Right renal pelvis (tissue), 4 donors: Measurements from ENCODE around the gene NANOS2. TPM values are rescaled to one million over a fixed set of nuclear protein-coding genes. Genes with fewer than 3 reads are reported as not detected.
"Not testable (repeated sequence)": the region's sequence is repeated elsewhere in the genome, so short reads cannot be mapped to it uniquely, and the experiment has no call there.

ENCODE experiments used
- DNase-seq, 4 donors: peaks; one replicate each; pipeline ENCODE4 v3.0.0-alpha.2; 2013; ENCODE audit warnings: low read depth in 4 of 4, low spot score in 3 of 4, missing footprints in 1 of 4
- polyA plus RNA-seq, 4 donors: library from polyadenylated mRNA; unstranded; fragments of 120-200 nt; gene quantifications; one replicate each; pipeline ENCODE4 v1.2.1, GENCODE V29; 2013; ENCODE audit not compliant: insufficient read length in 4 of 4

Gene NANOS2
- polyA plus RNA-seq, 4 donors, result 0.08 TPM; not detected in 3

DNA sequence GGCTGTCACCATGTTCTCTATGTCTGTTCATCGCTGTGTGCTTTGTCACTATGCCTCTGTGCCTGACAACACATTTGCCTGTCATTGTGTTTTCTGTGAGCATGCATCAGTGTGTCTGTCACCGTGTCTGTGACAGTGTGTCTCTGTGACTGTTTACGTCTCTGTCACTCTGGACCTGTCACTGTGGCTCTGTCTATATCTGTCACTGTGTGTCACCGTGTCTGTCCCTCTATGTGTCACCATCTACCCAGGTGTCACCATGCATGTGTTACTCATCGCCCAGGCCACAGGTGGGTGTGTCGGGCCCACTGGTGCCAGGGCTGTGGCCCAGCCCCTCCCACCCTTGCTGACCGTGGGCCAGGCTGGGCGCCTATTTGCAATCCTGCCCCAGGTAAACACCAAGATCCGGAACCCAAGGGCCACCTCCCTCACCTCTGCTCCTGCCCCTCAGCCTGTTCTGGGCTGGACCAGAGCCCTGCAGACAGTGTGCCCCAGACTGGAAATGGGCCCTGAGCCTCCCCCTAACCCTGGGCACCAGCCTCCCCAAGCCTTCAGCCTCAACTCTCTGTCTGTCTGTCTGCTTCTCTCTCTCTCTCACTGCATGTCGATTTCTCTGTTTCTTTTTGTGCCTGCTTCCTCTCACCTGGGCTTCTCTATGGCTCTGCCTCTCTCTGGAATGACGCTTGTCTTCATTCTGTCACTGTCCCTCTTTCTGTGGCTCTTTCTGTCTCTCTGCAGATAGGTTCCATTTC is 36.4 kb downstream of the NANOS2 start:
- DNase-seq, result no peak

DNA sequence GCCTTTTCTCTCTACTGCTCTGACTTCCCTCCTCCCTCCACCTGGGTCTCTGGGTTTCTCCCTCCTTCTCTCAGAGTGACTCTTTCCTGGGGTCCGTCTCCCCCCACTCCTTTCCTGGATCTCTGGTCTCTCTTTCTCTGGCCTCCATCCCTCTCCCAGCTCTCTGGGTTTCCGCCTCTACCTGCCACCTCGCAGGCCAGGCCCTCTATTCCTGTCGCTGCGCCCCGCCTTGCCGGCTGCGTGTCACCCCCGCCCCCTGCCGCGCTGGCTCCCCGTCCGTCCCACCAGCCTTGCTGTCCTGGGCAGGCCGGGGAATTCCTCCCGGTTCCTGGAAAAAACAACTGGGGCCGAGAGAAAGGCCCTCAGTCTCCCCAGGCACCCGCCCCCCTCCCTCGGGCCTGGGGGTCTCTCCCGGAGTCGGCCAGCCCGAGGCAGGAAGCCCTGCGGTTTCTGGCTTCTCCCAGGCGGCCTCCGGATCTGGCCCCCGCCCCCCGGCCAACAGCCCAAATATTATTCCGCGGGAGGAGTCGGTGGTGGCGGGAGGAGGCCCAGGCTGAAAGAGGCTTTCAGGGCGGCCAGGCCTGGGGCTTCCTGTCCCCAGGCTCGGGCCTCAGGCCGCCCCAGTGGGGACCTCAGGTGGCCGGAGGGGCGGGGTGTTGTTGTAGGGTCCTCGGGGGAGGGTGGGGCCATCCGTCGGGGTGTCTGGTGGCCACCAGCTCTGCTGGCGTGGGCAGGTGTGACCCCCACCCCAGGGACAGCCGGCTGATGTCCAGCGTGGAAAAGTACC is 38.0 kb downstream of the NANOS2 start:
- DNase-seq, result no peak

DNA sequence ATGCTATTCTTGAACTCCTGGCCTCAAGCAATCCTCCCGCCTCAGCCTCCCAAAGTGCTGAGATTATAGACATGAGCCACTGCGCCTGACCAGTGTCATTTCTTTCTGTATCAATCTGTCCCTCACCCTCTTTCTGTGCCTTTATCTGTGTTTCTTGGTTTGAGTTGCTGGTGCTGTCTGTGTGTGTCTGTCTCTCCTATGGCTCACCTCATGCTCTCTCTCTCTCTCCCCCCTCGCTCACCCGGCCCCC is 38.5 kb downstream of the NANOS2 start:
- DNase-seq, result no peak

DNA sequence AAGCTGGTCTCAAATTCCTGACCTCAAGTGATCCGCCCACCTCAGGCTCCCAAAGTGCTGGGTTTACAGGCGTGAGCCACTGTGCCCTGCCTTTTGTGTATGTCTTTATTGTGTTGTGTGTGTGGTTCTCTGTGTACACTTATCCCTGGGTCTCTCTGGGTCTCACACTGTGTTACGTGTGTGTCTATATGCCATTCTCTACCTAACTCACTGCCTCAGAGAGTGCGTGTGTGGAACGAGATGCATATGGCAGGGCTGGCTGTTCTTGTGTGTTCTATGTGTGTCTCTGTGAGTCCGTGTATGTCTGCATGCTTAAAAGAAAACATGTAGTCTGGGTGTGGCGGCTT is 40.0 kb downstream of the NANOS2 start:
- no peak for DNase-seq

DNA sequence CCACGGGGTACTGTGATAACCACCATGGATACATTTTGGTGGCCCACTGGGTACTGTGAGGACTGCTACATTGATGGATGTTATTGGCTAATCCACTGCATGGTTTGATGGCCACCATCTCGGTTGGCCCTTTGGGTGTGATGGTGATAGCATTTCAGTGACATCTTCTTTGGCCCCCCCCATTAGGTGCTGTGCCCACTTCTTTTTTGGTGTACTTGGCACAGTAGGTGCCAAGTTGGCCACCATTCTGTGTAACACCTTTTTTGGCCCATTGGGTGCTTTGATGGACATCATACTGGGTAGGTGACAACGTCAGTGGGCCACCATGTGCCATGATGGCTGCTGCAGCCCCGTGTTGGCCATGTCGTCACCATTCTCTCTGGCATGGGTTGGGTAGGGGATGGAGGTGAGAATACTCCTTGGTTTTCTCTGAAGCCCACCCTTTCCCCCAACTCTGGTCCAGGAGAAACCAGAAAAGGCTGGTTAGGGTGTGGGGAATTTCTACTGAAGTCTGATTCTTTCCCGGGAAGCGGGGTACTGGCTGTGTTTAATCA is 41.3 kb downstream of the NANOS2 start:
- no peak for DNase-seq

DNA sequence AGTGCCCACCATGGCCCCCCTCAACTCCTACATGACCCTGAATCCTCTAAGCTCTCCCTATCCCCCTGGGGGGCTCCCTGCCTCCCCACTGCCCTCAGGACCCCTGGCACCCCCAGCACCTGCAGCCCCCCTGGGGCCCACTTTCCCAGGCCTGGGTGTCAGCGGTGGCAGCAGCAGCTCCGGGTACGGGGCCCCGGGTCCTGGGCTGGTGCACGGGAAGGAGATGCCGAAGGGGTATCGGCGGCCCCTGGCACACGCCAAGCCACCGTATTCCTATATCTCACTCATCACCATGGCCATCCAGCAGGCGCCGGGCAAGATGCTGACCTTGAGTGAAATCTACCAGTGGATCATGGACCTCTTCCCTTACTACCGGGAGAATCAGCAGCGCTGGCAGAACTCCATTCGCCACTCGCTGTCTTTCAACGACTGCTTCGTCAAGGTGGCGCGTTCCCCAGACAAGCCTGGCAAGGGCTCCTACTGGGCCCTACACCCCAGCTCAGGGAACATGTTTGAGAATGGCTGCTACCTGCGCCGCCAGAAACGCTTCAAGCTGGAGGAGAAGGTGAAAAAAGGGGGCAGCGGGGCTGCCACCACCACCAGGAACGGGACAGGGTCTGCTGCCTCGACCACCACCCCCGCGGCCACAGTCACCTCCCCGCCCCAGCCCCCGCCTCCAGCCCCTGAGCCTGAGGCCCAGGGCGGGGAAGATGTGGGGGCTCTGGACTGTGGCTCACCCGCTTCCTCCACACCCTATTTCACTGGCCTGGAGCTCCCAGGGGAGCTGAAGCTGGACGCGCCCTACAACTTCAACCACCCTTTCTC is 42.3 kb downstream of the NANOS2 start:
- DNase-seq, result no peak

DNA sequence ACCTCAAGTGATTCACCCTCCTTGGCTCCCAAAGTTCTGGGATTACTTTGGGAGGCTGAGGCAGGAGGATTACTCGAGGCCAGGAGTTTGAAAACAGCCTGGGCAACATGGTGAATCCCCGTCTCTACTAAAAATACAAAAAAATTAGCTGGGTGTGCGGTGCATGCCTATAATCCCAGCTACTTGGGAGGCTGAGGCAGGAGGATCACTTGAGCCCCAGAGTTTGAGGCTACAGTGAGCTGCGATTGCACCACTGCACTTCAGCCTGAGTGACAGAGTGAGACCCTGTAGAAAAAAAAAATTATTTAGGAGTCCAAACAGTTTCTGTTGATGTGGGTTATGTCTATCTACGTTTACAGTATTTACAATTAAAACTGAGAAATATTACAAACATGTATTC is 43.8 kb downstream of the NANOS2 start:
- DNase-seq, result no peak

DNA sequence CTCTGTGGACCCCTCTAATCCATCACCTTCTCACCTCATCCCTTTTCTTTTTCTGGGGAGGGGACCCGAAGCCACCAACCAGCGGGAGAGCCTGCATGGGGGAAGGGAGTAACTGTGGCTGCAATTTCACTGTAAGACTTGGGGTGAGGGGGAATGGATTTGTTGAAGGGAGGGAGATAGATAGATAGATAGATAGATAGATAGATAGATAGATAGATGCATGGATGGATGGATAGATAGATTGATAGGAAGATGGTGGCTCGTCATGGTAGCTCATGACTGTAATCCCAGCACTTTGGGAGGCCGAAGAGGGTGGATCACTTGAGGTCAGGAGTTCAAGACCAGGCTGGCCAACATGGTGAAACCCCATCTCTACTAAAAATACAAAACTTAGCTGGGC is 47.3 kb downstream of the NANOS2 start:
- DNase-seq, result not testable (repeated sequence)

DNA sequence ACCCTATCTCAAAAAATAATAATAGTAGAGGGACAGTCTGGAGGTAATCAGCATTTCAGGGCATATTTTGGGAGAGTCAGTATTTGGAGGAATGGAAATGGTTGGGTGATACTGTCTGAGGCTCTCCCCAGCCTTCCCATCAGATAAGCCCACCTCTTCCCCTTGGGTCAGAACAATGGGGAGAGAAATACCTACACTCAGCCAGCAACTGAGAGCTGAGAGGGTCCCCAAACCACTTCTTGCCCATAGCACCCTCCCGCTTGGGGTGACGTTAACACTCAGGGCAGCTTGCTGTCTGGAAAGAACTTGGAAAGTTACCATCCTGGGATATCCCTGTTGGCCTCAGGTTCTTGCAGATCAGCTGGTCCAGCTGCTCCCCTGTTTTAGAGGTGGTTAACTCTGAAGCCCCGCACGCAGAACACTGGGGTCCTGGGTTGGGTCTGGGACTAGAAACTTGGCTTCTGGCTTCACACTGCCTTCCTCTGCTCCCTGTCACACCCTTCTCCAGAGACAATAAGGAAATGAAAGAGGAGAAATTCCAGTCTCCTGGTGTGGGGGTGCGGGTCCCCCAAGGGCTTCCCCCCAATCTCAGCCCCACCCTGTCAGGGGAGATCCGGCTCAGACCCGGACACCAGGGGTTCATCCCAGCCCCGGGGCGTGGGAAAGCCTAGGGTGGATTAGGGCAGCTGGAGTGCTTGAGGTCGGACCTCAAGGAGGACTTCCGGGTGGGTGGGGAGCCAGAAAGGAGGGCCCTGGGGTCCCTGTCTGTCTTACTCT is 48.0 kb downstream of the NANOS2 start:
- DNase-seq, result no peak

DNA sequence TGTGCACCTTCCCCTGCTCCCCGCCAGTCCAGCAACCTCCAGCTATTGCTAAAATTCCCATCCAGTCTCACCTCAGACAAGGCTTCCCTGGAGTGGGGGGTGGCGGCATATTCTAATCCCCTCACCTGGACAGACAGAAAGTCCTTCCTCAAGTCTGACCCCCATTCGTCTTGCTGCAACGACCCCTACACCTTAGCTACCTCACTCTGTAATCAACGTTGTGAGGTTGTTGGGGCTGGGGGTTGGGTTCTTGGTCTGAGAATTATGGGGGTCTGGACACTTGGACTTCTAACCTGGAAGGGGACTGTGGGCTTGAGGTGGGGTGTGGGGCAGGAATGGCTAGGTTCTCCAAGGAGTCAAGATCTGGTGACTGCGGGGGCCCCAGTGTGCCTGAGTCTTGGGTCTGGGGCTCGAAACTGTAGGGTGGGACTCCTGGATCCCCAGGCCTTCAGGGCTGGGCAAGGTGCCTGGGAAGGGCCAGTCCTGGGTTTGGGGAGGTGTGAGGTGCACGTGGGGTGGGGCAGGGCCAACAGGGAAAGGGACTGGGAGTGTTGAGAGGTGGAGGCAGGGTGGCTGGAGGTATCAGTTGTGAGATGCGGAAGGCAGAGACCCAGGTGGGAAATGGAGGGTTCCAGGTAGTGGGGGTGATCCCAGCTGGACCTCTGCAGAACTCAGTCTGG is 49.2 kb downstream of the NANOS2 start:
- no peak for DNase-seq

DNA sequence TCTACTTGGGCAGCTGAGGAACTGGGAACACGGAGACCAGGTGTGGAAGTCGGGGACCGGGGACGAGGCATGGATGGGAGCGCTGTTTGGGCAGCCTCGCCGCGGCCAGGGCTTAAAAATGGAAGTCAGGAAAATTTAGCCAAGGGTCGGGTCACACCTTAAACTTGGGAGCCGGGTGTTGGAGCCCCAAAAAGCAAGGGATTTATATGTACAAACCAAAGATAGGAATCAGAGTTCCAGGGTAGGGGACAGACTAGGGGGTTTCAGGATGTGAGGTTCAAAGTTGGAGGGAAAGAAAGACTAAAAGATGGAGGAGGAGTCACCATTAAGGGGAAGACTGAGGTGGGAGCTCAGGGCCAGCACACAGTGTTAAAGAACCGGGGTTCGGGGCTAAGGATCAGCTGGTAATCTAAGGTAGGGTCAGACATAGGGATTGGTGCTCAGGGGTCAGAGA is 49.9 kb downstream of the NANOS2 start:
- no peak for DNase-seq

DNA sequence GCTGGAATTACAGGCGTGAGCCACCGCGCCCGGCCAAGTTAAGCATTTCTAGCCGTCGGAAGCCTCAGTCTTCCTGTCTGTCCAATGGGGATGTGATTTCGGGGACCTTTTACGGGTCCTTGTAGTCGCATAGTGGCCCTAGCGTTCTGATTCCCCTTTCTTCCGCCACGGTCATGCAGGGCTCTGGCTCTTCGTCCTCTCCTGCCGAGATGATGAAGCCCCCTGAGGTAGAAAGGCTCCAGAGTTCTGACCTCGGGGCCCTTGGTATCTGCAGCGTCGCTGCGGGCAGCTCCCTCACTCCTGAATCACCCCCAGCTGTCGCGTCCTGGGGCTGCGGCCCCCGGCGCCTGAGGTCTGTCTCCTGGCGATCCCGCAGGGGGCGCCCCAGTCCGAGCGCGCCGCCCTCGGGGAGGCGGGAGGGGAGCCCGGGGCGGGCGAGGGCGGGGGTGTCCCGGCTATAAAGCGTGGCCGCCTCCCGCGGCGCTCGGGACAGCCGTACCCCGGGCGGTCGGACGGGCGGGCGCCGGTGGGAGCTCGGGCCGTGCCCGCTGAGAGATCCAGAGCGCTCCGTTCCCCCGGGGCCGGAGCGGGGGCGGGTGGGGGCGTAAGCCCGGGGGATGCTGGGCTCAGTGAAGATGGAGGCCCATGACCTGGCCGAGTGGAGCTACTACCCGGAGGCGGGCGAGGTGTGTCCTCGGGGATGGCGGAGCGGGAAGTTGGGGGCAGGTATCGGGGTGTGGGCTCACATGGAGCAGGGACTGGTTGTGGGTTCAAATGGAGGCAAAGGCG is 50.5 kb downstream of the NANOS2 start, which contains the start of gene FOXA3:
FOXA3 (plus strand) TSS at position 487 of the 789 bp plus-strand sequence; CDS start at position 618, 131 bp downstream.
- DNase-seq, result no peak

DNA sequence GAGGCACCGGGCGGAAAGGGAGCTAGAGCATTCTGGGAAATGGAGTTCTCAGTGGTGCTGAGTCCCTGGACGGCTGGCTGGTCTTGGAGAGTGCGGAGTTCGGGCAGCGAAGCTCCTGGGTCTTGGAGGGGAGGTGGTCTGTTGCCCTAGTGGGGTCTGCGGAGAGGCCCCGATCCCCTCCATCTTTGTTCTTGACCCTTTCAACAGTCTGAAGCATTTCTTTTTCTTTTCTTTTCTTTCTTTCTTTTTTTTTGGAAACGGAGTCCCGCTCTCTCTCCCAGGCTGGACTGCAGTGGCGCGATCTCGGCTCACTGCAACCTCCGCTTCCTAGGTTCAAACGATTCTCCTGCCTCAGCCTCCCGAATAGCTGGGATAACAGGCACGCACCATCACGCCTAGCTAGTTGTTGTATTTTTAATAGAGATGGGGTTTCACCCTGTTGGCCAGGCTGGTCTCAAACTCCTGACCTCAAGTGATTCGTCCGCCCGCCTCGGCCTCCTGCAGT is 51.2 kb downstream of the NANOS2 start:
- no peak for DNase-seq

Other genes with a start within 250 kb of the NANOS2 start
- under 1 TPM; 0.33 to 0.80 (median 0.58) TPM for gene GIPR, start 246.6 kb downstream of the NANOS2 start, polyA plus RNA-seq
- 100 to 1,000 TPM; 282 to 375 (median 322) TPM for gene SNRPD2, start 222.8 kb downstream of the NANOS2 start, polyA plus RNA-seq
- gene QPCTL, start 222.1 kb downstream of the NANOS2 start, polyA plus RNA-seq, result 10 to 100 TPM in 1 of 4 donors, 1 to 10 TPM in 3; 6.2 to 12.7 (median 8.4) TPM
- gene FBXO46, start 183.9 kb downstream of the NANOS2 start, polyA plus RNA-seq, result 10 to 100 TPM; 13.3 to 19.0 (median 14.7) TPM
- gene MEIOSIN, start 181.3 kb downstream of the NANOS2 start, polyA plus RNA-seq, result under 1 TPM in 1 of 4 donors, not detected in 3; 0.03 TPM
- 10 to 100 TPM; 15.7 to 31.7 (median 21.6) TPM for gene SIX5, start 145.5 kb downstream of the NANOS2 start, polyA plus RNA-seq
- gene DMPK, start 132.3 kb downstream of the NANOS2 start, polyA plus RNA-seq, result 10 to 100 TPM; 41.9 to 53.6 (median 47.1) TPM
- gene DMWD, start 121.9 kb downstream of the NANOS2 start, polyA plus RNA-seq, result 10 to 100 TPM; 28.0 to 40.3 (median 29.1) TPM
- gene RSPH6A, start 99.5 kb downstream of the NANOS2 start, polyA plus RNA-seq, result under 1 TPM in 1 of 4 donors, not detected in 3; 0.05 TPM
- gene SYMPK, start 51.6 kb downstream of the NANOS2 start, polyA plus RNA-seq, result 10 to 100 TPM; 49.2 to 67.7 (median 58.9) TPM
- gene FOXA3, start 50.5 kb downstream of the NANOS2 start, polyA plus RNA-seq, result under 1 TPM; 0.14 to 0.79 (median 0.43) TPM
- 10 to 100 TPM; 18.1 to 31.1 (median 20.1) TPM for gene IRF2BP1, start 28.6 kb downstream of the NANOS2 start, polyA plus RNA-seq
- 1 to 10 TPM; 4.6 to 6.3 (median 5.2) TPM for gene MYPOP, start 12.2 kb downstream of the NANOS2 start, polyA plus RNA-seq
- gene NOVA2, start 59.1 kb upstream of the NANOS2 start, polyA plus RNA-seq, result 1 to 10 TPM; 4.3 to 5.3 (median 4.4) TPM
- 10 to 100 TPM; 10.6 to 14.6 (median 11.1) TPM for gene CCDC61, start 80.7 kb upstream of the NANOS2 start, polyA plus RNA-seq
- gene PGLYRP1, start 108.3 kb upstream of the NANOS2 start, polyA plus RNA-seq, result under 1 TPM; 0.22 to 0.76 (median 0.39) TPM
- gene IGFL4, start 126.2 kb upstream of the NANOS2 start, polyA plus RNA-seq, result under 1 TPM; 0.18 to 0.43 (median 0.30) TPM
- gene IGFL3, start 209.9 kb upstream of the NANOS2 start, polyA plus RNA-seq, result not detected
- gene IGFL2, start 233.5 kb upstream of the NANOS2 start, polyA plus RNA-seq, result under 1 TPM in 1 of 4 donors, not detected in 3; 0.05 TPM